SK-N-MC (cell line): ENCODE results near the gene LRP8.

Source experiments
- EZH2 ChIP-seq: fragments of 200-600 bp; sonication (generic); IDR thresholded peaks from one replicate; pipeline ENCODE4 v1.6.1; 2017; ENCODE audit warnings: antibody characterized with exemption
- FOXP2 ChIP-seq: optimal IDR thresholded peaks from 2 replicates; pipeline ENCODE3; 2011; ENCODE audit warnings: mild to moderate bottlenecking, moderate library complexity; ENCODE audit not compliant: insufficient read depth; ENCODE audit errors: extremely low read length, control extremely low read depth
- POLR2AphosphoS5 ChIP-seq: IDR thresholded peaks from 2 replicates; pipeline ENCODE4 v1.6.1; 2012; ENCODE audit warnings: mild to moderate bottlenecking, low read depth, low read length, borderline replicate concordance

- TF ChIP-seq EZH2 (no peak), POLR2AphosphoS5 (no peak), FOXP2 (no peak)
Measured at GRCh38 chr1:53198241-53198651, 129.6 kb downstream of the LRP8 start.
